ENCODE results near the gene C18orf32. TPM values are rescaled to one million over a fixed set of nuclear protein-coding genes. Genes with fewer than 3 reads are reported as not detected.

The C18orf32 gene
- total RNA-seq, 1 experiment from 2014 or later = 24.4 TPM

DNA sequence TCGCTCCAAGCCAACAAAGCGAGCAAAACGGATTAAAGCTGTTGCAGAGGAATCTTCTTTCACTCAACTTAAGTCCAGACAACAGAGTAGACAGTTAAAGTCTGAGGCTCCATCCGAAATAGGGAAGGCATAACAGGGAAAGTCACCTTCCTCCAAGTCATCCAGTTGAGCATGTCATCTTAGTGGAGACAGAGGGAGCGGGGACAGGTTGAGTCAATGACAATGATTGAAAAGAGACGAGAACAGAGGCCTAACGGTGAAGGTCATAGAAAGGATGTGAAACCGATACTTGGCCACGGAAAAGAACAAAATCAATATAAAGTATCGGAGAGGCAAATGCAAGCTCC, 455 bp downstream of the C18orf32 start:
- no peaks in the 10 kb centered on the region for H3K9me3 ChIP-seq (ENCODE audit: control insufficient read depth, low read depth, low read length)
- H2AK5ac ChIP-seq (ENCODE audit: insufficient read length, low read length) = no peak overlapping the region
- Mint-ChIP-seq H3K27ac (peak overlapping the region; percentile 34 to 93 (median 74); a peak in 5 of 7 replicates), H3K27me3 (ENCODE audit: low read depth) (no peaks in the 10 kb centered on the region; the same call in 1 of the 2 replicates), H3K9me3 (no peaks in the 10 kb centered on the region), H3K36me3 (ENCODE audit: insufficient read depth in 1 of 3, low read depth in 3 of 3) (peaks cover 43 to 59% (median 53%) of the 10 kb centered on the region in 3 experiments), H3K4me1 (peaks cover 40 to 45% of the 10 kb centered on the region in 2 experiments), H3K4me3 (peak overlapping the region; percentile 91 to 96)
- no CpG with 5 or more reads among the region's 10 CpGs for WGBS (ENCODE audit: extremely low coverage, insufficient read length, low lambda C conversion rate)
- no peak overlapping the region for H4K91ac ChIP-seq (ENCODE audit: insufficient read length, low read depth, low read length)
- no peaks in the 10 kb centered on the region for H3K79me1 ChIP-seq (ENCODE audit: insufficient read depth, low read depth, low read length, poor library complexity, severe bottlenecking)
- H3K9ac ChIP-seq (ENCODE audit: extremely low read depth, insufficient read length, low read length) = peak overlapping the region; percentile 89
- DNase-seq = no peak
- no peak overlapping the region for H4K8ac ChIP-seq (replicated peaks; ENCODE audit: insufficient read length, low read depth, low read length)
- H3K14ac ChIP-seq (ENCODE audit: insufficient read depth, low read length) = no peak overlapping the region
- H4K5ac ChIP-seq (ENCODE audit: insufficient read length, low read depth, low read length) = no peak overlapping the region
- TF ChIP-seq CTCF (conservative IDR thresholded peaks at IDR 0.05) = no peak
- H3K18ac ChIP-seq (ENCODE audit: insufficient read length, low read depth, low read length) = no peak overlapping the region
- no peak overlapping the region for H3K23ac ChIP-seq (ENCODE audit: insufficient read length, low read depth, low read length)
- no peaks in the 10 kb centered on the region for H3K27me3 ChIP-seq (ENCODE audit: insufficient read depth, low read length)
- no peak overlapping the region for H3K27ac ChIP-seq (ENCODE audit: insufficient read length, low read depth, low read length)
- no peaks in the 10 kb centered on the region for H4K20me1 ChIP-seq (ENCODE audit: control insufficient read depth, insufficient read depth, insufficient read length)
- H2BK15ac ChIP-seq (ENCODE audit: low read depth, low read length) = no peak overlapping the region
- no peak overlapping the region for H2BK5ac ChIP-seq (ENCODE audit: insufficient read length, low read length)
- peak overlapping the region; percentile 96 for H3K4me2 ChIP-seq (ENCODE audit: insufficient read depth, insufficient read length, low read length)
- H3K4ac ChIP-seq (ENCODE audit: low read depth, low read length) = no peak overlapping the region
- H3T11ph ChIP-seq (ENCODE audit: low read length) = no peak overlapping the region
- H2BK120ac ChIP-seq (ENCODE audit: low read depth, low read length, poor library complexity, severe bottlenecking) = no peak overlapping the region
- no peak overlapping the region for H2BK20ac ChIP-seq (ENCODE audit: low read depth, low read length, poor library complexity, severe bottlenecking)
- H3K56ac ChIP-seq (ENCODE audit: insufficient read length, low read depth, low read length) = no peak overlapping the region
- H2BK12ac ChIP-seq (ENCODE audit: insufficient read length, low read depth, low read length) = no peak overlapping the region
- peaks cover 3% of the 10 kb centered on the region for H3K23me2 ChIP-seq (ENCODE audit: insufficient read length, low read depth, low read length, poor library complexity, severe bottlenecking)
- H2AFZ ChIP-seq (ENCODE audit: low read length) = no peak overlapping the region
- H3K4me1 ChIP-seq (ENCODE audit: insufficient read depth, low read length) = 0 out of 2 replicates have a peak, but pooled peaks cover 2% of the 10 kb centered on the region
- H3K79me2 ChIP-seq (ENCODE audit: insufficient read depth, low read length) = peaks cover 11% of the 10 kb centered on the region

Data from H9 (cell line).